HepG2 (cell line): ENCODE data around the gene SLC48A1. TPM values are rescaled to one million over a fixed set of nuclear protein-coding genes. Genes with fewer than 3 reads are reported as not detected.

ENCODE experiments used
- ATAC-seq: fragments of 200-7000 bp; cut with Tn5 transposase; 3 replicates; pipeline ENCODE4 v1.9.1; 2020; ENCODE audit warnings: mild to moderate bottlenecking, moderate library complexity
- BruUV-seq: library from RNA; stranded (reverse); fragments of 400-500 nt; replicated peaks from 2 replicates; lab custom pipeline; 2021; lab: Mats Ljungman, UMichigan
- CTCF ChIA-PET: fragments of 300-600 bp; formaldehyde crosslinking; extraction: SDS; loops from one replicate; lab custom pipeline; 2021; ENCODE audit warnings: low total read pairs, inconsistent platforms, low intra/inter-chr PET ratio; lab: Yijun Ruan, JAX
- POLR2A ChIA-PET: fragments of 350-600 bp; sonication (Branson Sonifier 250); formaldehyde crosslinking; loops from one replicate; lab custom pipeline; 2020; ENCODE audit warnings: antibody characterized with exemption, inconsistent platforms; lab: Yijun Ruan, JAX
- DNase-seq: peaks from one replicate; pipeline ENCODE4 v3.0.0-alpha.2; 2015; ENCODE audit warnings: low spot score
- FAIRE-seq: peaks from 3 replicates; lab custom pipeline; 2011; peaks lifted over from hg19 to GRCh38; lab: Jason Lieb, UNC
- H2AFZ ChIP-seq: one replicate; pipeline ENCODE4 v1.6.1; 2011; ENCODE audit warnings: low read length, inconsistent platforms
- H3K27ac ChIP-seq: fragments of 300-600 bp; 3 replicates; pipeline ENCODE4 v1.8.0; 2011; ENCODE audit warnings: mixed run types, mild to moderate bottlenecking, mixed read lengths, low read length, inconsistent platforms; ENCODE audit not compliant: insufficient read depth; ENCODE audit errors: extremely low read length
- H3K27me3 ChIP-seq, 2 experiments: fragments of 200-600 bp in 1 of 2; 2 replicates in 1 of 2; 3 replicates in 1 of 2; pipeline versions ENCODE4 v1.6.0 to v1.8.0; 2011; ENCODE audit warnings: low read length in 2 of 2, mild to moderate bottlenecking in 2 of 2, moderate library complexity in 2 of 2, inconsistent platforms in 1 of 2; ENCODE audit not compliant: insufficient read depth in 2 of 2, control insufficient read depth in 1 of 2
- H3K36me3 ChIP-seq, 2 experiments: fragments of 200-600 bp in 1 of 2; replicated peaks in 1 of 2; 2 replicates in 1 of 2; 3 replicates in 1 of 2; pipeline versions ENCODE4 v1.5.1 to v1.8.0; 2011; ENCODE audit warnings: low read length in 2 of 2, inconsistent platforms in 1 of 2; ENCODE audit not compliant: insufficient read depth in 2 of 2, control insufficient read depth in 1 of 2
- H3K4me1 ChIP-seq: 2 replicates; pipeline ENCODE4 v1.5.1; 2012; ENCODE audit warnings: low read length, inconsistent platforms; ENCODE audit not compliant: insufficient read depth
- H3K4me2 ChIP-seq: 2 replicates; pipeline ENCODE4 v1.6.0; 2011; ENCODE audit warnings: low read depth, low read length, inconsistent platforms
- H3K4me3 ChIP-seq, 3 experiments: fragments of 200-600 bp in 1 of 3; sonication (generic), shearing (Covaris generic) in 1 of 3; replicated peaks in 1 of 3; 2 replicates each; pipeline ENCODE4 v1.5.1; 2011 to 2016; ENCODE audit warnings: low read length in 3 of 3, inconsistent platforms in 2 of 3, low read depth in 2 of 3, mild to moderate bottlenecking in 2 of 3, control low read depth in 1 of 3, mixed read lengths in 1 of 3; ENCODE audit not compliant: insufficient read depth in 1 of 3
- H3K79me2 ChIP-seq: one replicate; pipeline ENCODE4 v1.6.1; 2011; ENCODE audit warnings: low read length, inconsistent platforms; ENCODE audit not compliant: insufficient read depth
- H3K9ac ChIP-seq: 2 replicates; pipeline ENCODE4 v1.6.0; 2011; ENCODE audit warnings: mild to moderate bottlenecking, low read depth, low read length, inconsistent platforms; ENCODE audit not compliant: insufficient read depth
- H3K9me3 ChIP-seq: 2 replicates; pipeline ENCODE4 v1.5.1; 2012; ENCODE audit warnings: mild to moderate bottlenecking, low read length
- H4K20me1 ChIP-seq: 2 replicates; pipeline ENCODE4 v1.6.0; 2011; ENCODE audit warnings: inconsistent platforms, mild to moderate bottlenecking, low read length, moderate library complexity; ENCODE audit not compliant: insufficient read depth
- AHR ChIP-seq: IDR thresholded peaks from 2 replicates; pipeline ENCODE4 v1.6.1; 2018; ENCODE audit warnings: missing genetic modification reagents, missing compliant biosample characterization
- ATM ChIP-seq: fragments of 450-650 bp; IDR thresholded peaks from 2 replicates; pipeline ENCODE4 v1.7.1; 2017; ENCODE audit warnings: mild to moderate bottlenecking, borderline replicate concordance
- BRD4 ChIP-seq: sonication (generic); formaldehyde crosslinking; IDR thresholded peaks from 2 replicates; pipeline ENCODE4 v1.4.0; 2020; ENCODE audit warnings: missing genetic modification reagents
- CEBPB ChIP-seq: IDR thresholded peaks from 2 replicates; pipeline ENCODE4 v1.6.1; 2011; ENCODE audit warnings: low read depth, low read length, improper control_type of control experiment, borderline replicate concordance
- HMGA1 ChIP-seq: sonication (generic); formaldehyde crosslinking; conservative IDR thresholded peaks from 2 replicates; pipeline ENCODE4 v1.4.0; 2020; ENCODE audit warnings: missing genetic modification reagents
- HNF4A ChIP-seq: sonication (generic); formaldehyde crosslinking; IDR thresholded peaks from 2 replicates; pipeline ENCODE4 v1.4.0; 2020; ENCODE audit warnings: missing genetic modification reagents
- PITX1 ChIP-seq: sonication (generic); formaldehyde crosslinking; IDR thresholded peaks from 2 replicates; pipeline ENCODE4 v1.5.1; 2020; ENCODE audit warnings: mild to moderate bottlenecking, missing genetic modification reagents
- SAP130 ChIP-seq: IDR thresholded peaks from 2 replicates; pipeline ENCODE4 v1.6.1; 2016; ENCODE audit warnings: low read depth
- ZNF383 ChIP-seq: sonication (generic); formaldehyde crosslinking; IDR thresholded peaks from 2 replicates; pipeline ENCODE4 v1.4.0; 2020; ENCODE audit warnings: missing genetic modification reagents, mild to moderate bottlenecking, borderline replicate concordance
- ZNF468 ChIP-seq: sonication (generic); formaldehyde crosslinking; IDR thresholded peaks from 2 replicates; pipeline ENCODE4 v1.8.0; 2022; ENCODE audit warnings: mild to moderate bottlenecking, moderate library complexity, missing genetic modification reagents
- ZNF761 ChIP-seq: sonication (generic); formaldehyde crosslinking; conservative IDR thresholded peaks from 2 replicates; pipeline ENCODE4 v1.4.0; 2020; ENCODE audit warnings: mild to moderate bottlenecking, missing genetic modification reagents
- WGBS: methylation state at CpG from one replicate; pipeline ENCODE4 v1.1.6; 2017; ENCODE audit warnings: low lambda C conversion rate; 5-methylcytosine and 5-hydroxymethylcytosine counted together
- in situ Hi-C: cut with HindIII; loops from 2 replicates; pipeline ENCODE4 v1.10.0; 2017; ENCODE audit warnings: low pct_unique_long_range_greater_than_20kb; ENCODE audit not compliant: extremely low pct_ligation_motif_present
- intact Hi-C: fragments of 100-400 bp; cut with micrococcal nuclease; formaldehyde crosslinking; loops from one replicate; pipeline ENCODE4 v1.10.0; 2022; ENCODE audit not compliant: unreplicated experiment
- polyA plus RNA-seq, 8 experiments: library from polyadenylated mRNA; depleted of rRNA in 3 of 8; stranded (reverse) in 7 of 8; unstranded in 1 of 8; fragments of >200 nt; fragmentation: Illumina TruSeq in 4 of 8; extraction: Trizol in 4 of 8; gene quantifications; 2 replicates each; pipeline versions ENCODE4 v1.2.1 to v1.2.3, GENCODE V29; 2011 to 2016; ENCODE audit warnings: low read depth in 4 of 8, missing spikeins in 1 of 8, mixed read lengths in 1 of 8; ENCODE audit not compliant: insufficient read depth in 1 of 8
- total RNA-seq, 5 experiments: library from RNA; depleted of rRNA; stranded (reverse); fragments of >200 nt; fragmentation: Illumina TruSeq; extraction: Trizol; gene quantifications; 2 replicates each; pipeline ENCODE4 v1.2.3, GENCODE V29; 2016; ENCODE audit warnings: low read depth in 1 of 5
- TF ChIP-seq, protein P1 (sequence below): sonication (generic); formaldehyde crosslinking; IDR thresholded peaks from 2 replicates; pipeline ENCODE4 v1.8.1; 2023; ENCODE audit warnings: mild to moderate bottlenecking, missing genetic modification reagents
- TF ChIP-seq, protein P2 (sequence below): sonication (generic); formaldehyde crosslinking; conservative IDR thresholded peaks from 2 replicates; pipeline ENCODE4 v1.4.0; 2020; ENCODE audit warnings: missing genetic modification reagents

Gene SLC48A1
- total and polyA plus RNA-seq, 2 of the 13 experiments (the other 11 are each of a cell fraction or from before 2014, with no cell fraction given): 2.2 to 3.7 TPM

DNA sequence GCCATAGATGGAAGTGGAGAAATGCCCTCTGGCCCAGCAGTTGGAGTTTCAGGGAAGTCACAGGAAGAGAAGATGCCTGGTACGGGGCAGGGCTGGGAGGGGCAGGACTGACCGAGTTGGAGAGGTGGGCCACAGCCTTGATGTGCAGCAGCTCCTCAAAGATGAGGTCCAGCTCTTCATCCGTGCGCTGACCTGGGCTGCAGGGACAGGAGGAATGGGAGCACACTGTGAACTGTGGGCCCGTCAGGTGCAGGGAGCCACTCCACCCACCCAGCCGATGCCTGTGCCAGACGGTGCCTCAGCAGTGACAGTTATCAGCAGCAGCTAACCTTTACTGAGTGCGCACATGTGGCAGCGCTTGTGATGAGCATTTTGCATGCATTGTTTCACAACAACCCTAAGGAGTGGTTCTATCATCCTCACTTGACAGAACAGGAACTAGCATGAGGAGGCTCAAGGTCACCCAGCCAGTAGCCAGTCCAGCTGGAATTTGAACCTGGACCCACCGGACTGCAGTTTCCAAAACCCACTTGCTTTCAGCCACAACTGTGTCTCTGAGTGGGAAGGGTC is 22.7 kb upstream of the SLC48A1 start:
- no TSS peak for BruUV-seq
- in situ Hi-C loops: no loop called here
- H3K79me2 ChIP-seq: no peaks in the 10 kb centered on the region
- TF ChIP-seq BRD4 (CRISPR knock-in tag) (no peak), HNF4A (0 out of 2 replicates have a peak, but pooled peaks have one; percentile 23), ZNF468 (no peak), AHR (CRISPR knock-in tag) (no peak), PITX1 (CRISPR knock-in tag) (no peak), CEBPB (0 out of 2 replicates have a peak, but pooled peaks have one; percentile 22), ZNF383 (CRISPR knock-in tag) (no peak), HMGA1 (CRISPR knock-in tag) (no peak), ZNF761 (CRISPR knock-in tag) (no peak), SAP130 (CRISPR knock-in tag) (0 out of 2 replicates have a peak, but pooled peaks have one; percentile 14), ATM (no peak)
- TF ChIP-seq, protein P1, sequence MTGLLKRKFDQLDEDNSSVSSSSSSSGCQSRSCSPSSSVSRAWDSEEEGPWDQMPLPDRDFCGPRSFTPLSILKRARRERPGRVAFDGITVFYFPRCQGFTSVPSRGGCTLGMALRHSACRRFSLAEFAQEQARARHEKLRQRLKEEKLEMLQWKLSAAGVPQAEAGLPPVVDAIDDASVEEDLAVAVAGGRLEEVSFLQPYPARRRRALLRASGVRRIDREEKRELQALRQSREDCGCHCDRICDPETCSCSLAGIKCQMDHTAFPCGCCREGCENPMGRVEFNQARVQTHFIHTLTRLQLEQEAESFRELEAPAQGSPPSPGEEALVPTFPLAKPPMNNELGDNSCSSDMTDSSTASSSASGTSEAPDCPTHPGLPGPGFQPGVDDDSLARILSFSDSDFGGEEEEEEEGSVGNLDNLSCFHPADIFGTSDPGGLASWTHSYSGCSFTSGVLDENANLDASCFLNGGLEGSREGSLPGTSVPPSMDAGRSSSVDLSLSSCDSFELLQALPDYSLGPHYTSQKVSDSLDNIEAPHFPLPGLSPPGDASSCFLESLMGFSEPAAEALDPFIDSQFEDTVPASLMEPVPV (CRISPR knock-in tag): no peak
- TF ChIP-seq, protein P2, sequence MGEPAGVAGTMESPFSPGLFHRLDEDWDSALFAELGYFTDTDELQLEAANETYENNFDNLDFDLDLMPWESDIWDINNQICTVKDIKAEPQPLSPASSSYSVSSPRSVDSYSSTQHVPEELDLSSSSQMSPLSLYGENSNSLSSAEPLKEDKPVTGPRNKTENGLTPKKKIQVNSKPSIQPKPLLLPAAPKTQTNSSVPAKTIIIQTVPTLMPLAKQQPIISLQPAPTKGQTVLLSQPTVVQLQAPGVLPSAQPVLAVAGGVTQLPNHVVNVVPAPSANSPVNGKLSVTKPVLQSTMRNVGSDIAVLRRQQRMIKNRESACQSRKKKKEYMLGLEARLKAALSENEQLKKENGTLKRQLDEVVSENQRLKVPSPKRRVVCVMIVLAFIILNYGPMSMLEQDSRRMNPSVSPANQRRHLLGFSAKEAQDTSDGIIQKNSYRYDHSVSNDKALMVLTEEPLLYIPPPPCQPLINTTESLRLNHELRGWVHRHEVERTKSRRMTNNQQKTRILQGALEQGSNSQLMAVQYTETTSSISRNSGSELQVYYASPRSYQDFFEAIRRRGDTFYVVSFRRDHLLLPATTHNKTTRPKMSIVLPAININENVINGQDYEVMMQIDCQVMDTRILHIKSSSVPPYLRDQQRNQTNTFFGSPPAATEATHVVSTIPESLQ (CRISPR knock-in tag): no peak
- TF ChIP-seq, all 625 proteins: peak for 3
- POLR2A ChIA-PET: no interaction called here
- no peak overlapping the region; the same call in 1 of the 2 replicates for H3K4me2 ChIP-seq
- ATAC-seq (peak; percentile 20; the same call in 2 of the 3 replicates), FAIRE-seq (no peak), DNase-seq (no peak)
- intact Hi-C loops: no loop called here
- peaks cover 22% of the 10 kb centered on the region for H3K4me1 ChIP-seq
- no peak overlapping the region for H3K4me3 ChIP-seq
- H4K20me1 ChIP-seq: no peaks in the 10 kb centered on the region
- no peak overlapping the region for H3K9ac ChIP-seq
- CTCF ChIA-PET: no interaction called here
- H3K27me3 ChIP-seq: peaks cover 16 to 55% of the 10 kb centered on the region in 2 experiments; a peak in 4 of 5 replicates
- no peaks in the 10 kb centered on the region for H3K9me3 ChIP-seq
- no peaks in the 10 kb centered on the region for H3K36me3 ChIP-seq
- 10% methylated on average over 3 of the region's 10 CpGs for WGBS
- no peak overlapping the region for H2AFZ ChIP-seq
- H3K27ac ChIP-seq: no peak overlapping the region
